A549 (cell line): ENCODE data around the gene SETDB2. TPM values are rescaled to one million over a fixed set of nuclear protein-coding genes. Genes with fewer than 3 reads are reported as not detected.

Experiments used
- ATAC-seq, 2 experiments: fragments of 200-7000 bp in 1 of 2; fragments of >200 bp in 1 of 2; cut with Nextera tagmentation in 1 of 2; cut with Tn5 transposase in 1 of 2; 3 replicates each; pipeline versions ENCODE4 v1.8.0 to v1.9.1; 2018 to 2020; ENCODE audit warnings: mild to moderate bottlenecking in 1 of 2, moderate library complexity in 1 of 2
- CTCF ChIA-PET: fragments of 300-600 bp; sonication (Branson Sonifier 250); formaldehyde crosslinking; extraction: SDS; loops from one replicate; lab custom pipeline; 2021; ENCODE audit warnings: antibody characterized with exemption, inconsistent platforms; lab: Yijun Ruan, JAX
- POLR2A ChIA-PET: fragments of 350-600 bp; formaldehyde crosslinking; extraction: SDS; loops from one replicate; lab custom pipeline; 2021; ENCODE audit warnings: antibody characterized with exemption, inconsistent platforms; lab: Yijun Ruan, JAX
- DNase-seq, 2 experiments: peaks; one replicate each; pipeline versions ENCODE4 v3.0.0 to v3.0.0-alpha.2; 2011 to 2016; ENCODE audit warnings: low read depth in 1 of 2, low spot score in 1 of 2
- FAIRE-seq: peaks from 2 replicates; lab custom pipeline; 2011; peaks lifted over from hg19 to GRCh38; lab: Jason Lieb, UNC
- H3K27ac ChIP-seq, 2 experiments: fragments of >200 bp; sonication (Bioruptor Twin); formaldehyde crosslinking; 3 replicates each; pipeline ENCODE4 v1.5.1; 2016 to 2017
- H3K4me1 ChIP-seq: fragments of >200 bp; sonication (Bioruptor Twin); formaldehyde crosslinking; 3 replicates; pipeline ENCODE4 v1.6.1; 2016
- H3K4me2 ChIP-seq: fragments of >200 bp; sonication (Bioruptor Twin); formaldehyde crosslinking; 3 replicates; pipeline ENCODE4 v1.6.1; 2016
- H3K4me3 ChIP-seq: fragments of >200 bp; sonication (Bioruptor Twin); formaldehyde crosslinking; 3 replicates; pipeline ENCODE4 v1.5.1; 2016
- H3K9me3 ChIP-seq: fragments of >200 bp; sonication (Bioruptor Twin); formaldehyde crosslinking; 3 replicates; pipeline ENCODE4 v1.6.1; 2016
- BHLHE40 ChIP-seq: IDR thresholded peaks from 2 replicates; pipeline ENCODE4 v1.6.1; 2012; ENCODE audit warnings: low read depth, low read length, inconsistent platforms
- CBX2 ChIP-seq: fragments of 200-600 bp; sonication (generic); IDR thresholded peaks from 2 replicates; pipeline ENCODE4 v1.6.1; 2016; ENCODE audit warnings: low read depth, mild to moderate bottlenecking, borderline replicate concordance
- CEBPB ChIP-seq, 2 experiments: fragments of >200 bp in 1 of 2; sonication (Bioruptor Twin) in 1 of 2; formaldehyde crosslinking in 1 of 2; IDR thresholded peaks; 2 replicates each; pipeline ENCODE4 v1.6.1; 2012 to 2016
- EHMT2 ChIP-seq: fragments of 200-600 bp; sonication (generic); IDR thresholded peaks from 2 replicates; pipeline ENCODE4 v1.6.1; 2016; ENCODE audit warnings: antibody characterized with exemption, low read depth, mild to moderate bottlenecking, moderate library complexity
- EP300 ChIP-seq, 2 experiments: fragments of >200 bp; sonication (Bioruptor Twin); formaldehyde crosslinking; IDR thresholded peaks; 2 replicates in 1 of 2; 3 replicates in 1 of 2; pipeline ENCODE4 v1.6.1; 2016 to 2017
- ESRRA ChIP-seq: fragments of 150-350 bp; IDR thresholded peaks from 2 replicates; pipeline ENCODE4 v1.6.1; 2014; ENCODE audit warnings: mild to moderate bottlenecking, low read length, borderline replicate concordance
- FOXS1 ChIP-seq: fragments of 250-450 bp; sonication (Bioruptor Pico); IDR thresholded peaks from 2 replicates; pipeline ENCODE4 v1.5.0; 2020; ENCODE audit warnings: mild to moderate bottlenecking, moderate library complexity
- HDAC2 ChIP-seq: fragments of 200-600 bp; sonication (generic); IDR thresholded peaks from 2 replicates; pipeline ENCODE4 v1.6.1; 2016
- HEYL ChIP-seq: fragments of 250-450 bp; sonication (Bioruptor Pico); IDR thresholded peaks from 2 replicates; pipeline ENCODE4 v1.8.0; 2021; ENCODE audit warnings: mild to moderate bottlenecking, moderate library complexity
- HOXA7 ChIP-seq: fragments of 250-450 bp; sonication (Bioruptor Pico); IDR thresholded peaks from 2 replicates; pipeline ENCODE4 v1.5.0; 2020; ENCODE audit warnings: mild to moderate bottlenecking, moderate library complexity
- JUNB ChIP-seq: fragments of >200 bp; sonication (Bioruptor Twin); formaldehyde crosslinking; IDR thresholded peaks from 2 replicates; pipeline ENCODE4 v1.6.1; 2016
- MAZ ChIP-seq: fragments of 150-350 bp; IDR thresholded peaks from 2 replicates; pipeline ENCODE4 v1.6.1; 2014; ENCODE audit warnings: antibody characterized with exemption, low read depth, low read length, borderline replicate concordance
- NFE2L2 ChIP-seq: fragments of 150-350 bp; conservative IDR thresholded peaks from 2 replicates; pipeline ENCODE4 v1.6.1; 2014; ENCODE audit warnings: low read length
- NPAS2 ChIP-seq: fragments of 250-450 bp; sonication (Bioruptor Pico); IDR thresholded peaks from 2 replicates; pipeline ENCODE4 v1.8.0; 2022; ENCODE audit warnings: mild to moderate bottlenecking, moderate library complexity, borderline replicate concordance
- RAD21 ChIP-seq, 2 experiments: fragments of >200 bp in 1 of 2; sonication (Bioruptor Twin) in 1 of 2; formaldehyde crosslinking in 1 of 2; IDR thresholded peaks in 1 of 2; conservative IDR thresholded peaks in 1 of 2; 2 replicates in 1 of 2; 3 replicates in 1 of 2; pipeline ENCODE4 v1.6.1; 2012 to 2018; ENCODE audit warnings: inconsistent platforms in 1 of 2
- RARB ChIP-seq: fragments of 250-450 bp; sonication (Bioruptor Pico); IDR thresholded peaks from 2 replicates; pipeline ENCODE4 v1.8.0; 2021; ENCODE audit warnings: mild to moderate bottlenecking, moderate library complexity
- RCOR1 ChIP-seq: fragments of 150-350 bp; IDR thresholded peaks from 2 replicates; pipeline ENCODE4 v1.6.1; 2014; ENCODE audit warnings: antibody characterized with exemption, low read length, low read depth
- SMC3 ChIP-seq: fragments of >200 bp; sonication (Bioruptor Twin); formaldehyde crosslinking; IDR thresholded peaks from 3 replicates; pipeline ENCODE4 v1.6.1; 2018; ENCODE audit warnings: inconsistent platforms
- SREBF2 ChIP-seq: fragments of 450-650 bp; IDR thresholded peaks from 2 replicates; pipeline ENCODE4 v1.6.1; 2014; ENCODE audit warnings: mild to moderate bottlenecking, moderate library complexity
- ZNF302 ChIP-seq: fragments of 250-450 bp; sonication (Bioruptor Pico); IDR thresholded peaks from 2 replicates; pipeline ENCODE4 v1.9.0; 2021; ENCODE audit warnings: inconsistent platforms, mild to moderate bottlenecking, moderate library complexity
- ZSCAN20 ChIP-seq: fragments of 250-450 bp; sonication (Bioruptor Pico); IDR thresholded peaks from 2 replicates; pipeline ENCODE4 v1.8.0; 2022; ENCODE audit warnings: mild to moderate bottlenecking, moderate library complexity
- WGBS: methylation state at CpG from one replicate; pipeline ENCODE4 v1.1.6; 2017; ENCODE audit errors: missing lambda C conversion rate; 5-methylcytosine and 5-hydroxymethylcytosine counted together
- polyA plus RNA-seq, 4 experiments: library from polyadenylated mRNA; depleted of rRNA in 3 of 4; stranded (reverse); fragments of >200 nt; fragmentation: RNase III in 1 of 4; extraction: RNeasy Plus Mini Kit Qiagen cat#74134 plus additional on column Dnase treatment in 1 of 4; gene quantifications; 2 replicates in 3 of 4; 3 replicates in 1 of 4; pipeline ENCODE4 v1.2.3, GENCODE V29; 2011 to 2017
- TF ChIP-seq, protein P1 (sequence below): fragments of 150-350 bp; IDR thresholded peaks from 2 replicates; pipeline ENCODE4 v1.6.1; 2014; ENCODE audit warnings: low read depth, mild to moderate bottlenecking, low read length
- TF ChIP-seq, protein P2 (sequence below): IDR thresholded peaks from 2 replicates; pipeline ENCODE4 v1.6.1; 2012
- TF ChIP-seq, protein P3 (sequence below): fragments of >200 bp; sonication (Bioruptor Twin); formaldehyde crosslinking; IDR thresholded peaks from 2 replicates; pipeline ENCODE4 v1.6.1; 2016
- TF ChIP-seq, protein P4 (sequence below): fragments of 200-600 bp; sonication (generic); IDR thresholded peaks from 2 replicates; pipeline ENCODE4 v1.6.1; 2016; ENCODE audit warnings: antibody characterized with exemption, mild to moderate bottlenecking, moderate library complexity
- TF ChIP-seq, protein P5 (sequence below): fragments of 450-650 bp; IDR thresholded peaks from 2 replicates; pipeline ENCODE4 v1.6.1; 2014; ENCODE audit warnings: antibody characterized with exemption
- TF ChIP-seq, protein P6 (sequence below): fragments of 250-450 bp; sonication (Bioruptor Pico); IDR thresholded peaks from 2 replicates; pipeline ENCODE4 v1.5.0; 2021; ENCODE audit warnings: mild to moderate bottlenecking, moderate library complexity, borderline replicate concordance

Gene SETDB2
- polyA plus RNA-seq, 2 of the 4 experiments (the other 2 are of a cell fraction), result 1.3 to 4.6 TPM

DNA sequence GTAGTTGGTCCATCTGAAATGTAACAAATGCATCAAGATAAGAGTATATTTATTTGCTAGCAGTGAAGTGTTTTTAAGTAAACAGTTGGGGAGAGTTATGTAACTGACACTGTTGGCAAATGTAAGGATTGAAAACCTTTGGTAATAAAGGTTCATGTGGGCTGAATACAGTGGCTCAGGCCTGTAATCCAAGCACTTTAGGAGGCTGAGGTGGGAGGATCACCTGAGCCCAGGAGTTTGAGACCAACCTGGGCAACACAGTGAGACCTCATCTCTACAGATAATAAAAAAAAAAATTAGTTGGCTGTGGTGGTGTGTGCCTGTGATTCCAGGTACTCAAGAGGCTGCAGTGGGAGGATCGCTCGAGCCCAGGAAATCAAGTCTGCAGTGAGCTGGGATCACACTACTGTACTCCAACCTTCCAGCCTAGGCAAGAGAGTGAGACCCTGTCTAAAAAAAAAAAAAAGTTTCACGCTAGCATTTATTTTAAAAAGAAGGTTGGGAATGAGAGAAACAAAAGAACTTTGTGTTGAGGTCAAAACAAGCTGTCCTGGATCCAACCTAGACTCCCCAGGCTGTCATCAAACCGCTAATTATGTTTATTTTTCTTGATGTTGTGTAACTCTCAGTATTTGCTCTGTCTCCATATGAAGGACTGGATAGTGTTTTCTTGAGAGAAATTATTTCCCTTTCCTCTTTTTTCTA lies 20.7 kb downstream of the SETDB2 start:
- ChIA-PET POLR2A (interaction anchor here (0.6 kb wide), 1 partner anchor 75 kb away, joined by 3 read pairs; no protein-coding TSS in a partner anchor), CTCF (no interaction called here)
- 63% methylated on average over 4 of the region's 4 CpGs for WGBS
- TF ChIP-seq FOXS1 (CRISPR knock-in tag), result no peak
- TF ChIP-seq CBX2, result no peak
- no peak for TF ChIP-seq RCOR1
- no peak for TF ChIP-seq SREBF2
- TF ChIP-seq, protein P1, sequence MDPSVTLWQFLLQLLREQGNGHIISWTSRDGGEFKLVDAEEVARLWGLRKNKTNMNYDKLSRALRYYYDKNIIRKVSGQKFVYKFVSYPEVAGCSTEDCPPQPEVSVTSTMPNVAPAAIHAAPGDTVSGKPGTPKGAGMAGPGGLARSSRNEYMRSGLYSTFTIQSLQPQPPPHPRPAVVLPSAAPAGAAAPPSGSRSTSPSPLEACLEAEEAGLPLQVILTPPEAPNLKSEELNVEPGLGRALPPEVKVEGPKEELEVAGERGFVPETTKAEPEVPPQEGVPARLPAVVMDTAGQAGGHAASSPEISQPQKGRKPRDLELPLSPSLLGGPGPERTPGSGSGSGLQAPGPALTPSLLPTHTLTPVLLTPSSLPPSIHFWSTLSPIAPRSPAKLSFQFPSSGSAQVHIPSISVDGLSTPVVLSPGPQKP, result no peak
- no peak for TF ChIP-seq ZNF302 (CRISPR knock-in tag)
- no peak for TF ChIP-seq NFE2L2
- TF ChIP-seq, protein P2, sequence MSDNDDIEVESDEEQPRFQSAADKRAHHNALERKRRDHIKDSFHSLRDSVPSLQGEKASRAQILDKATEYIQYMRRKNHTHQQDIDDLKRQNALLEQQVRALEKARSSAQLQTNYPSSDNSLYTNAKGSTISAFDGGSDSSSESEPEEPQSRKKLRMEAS, result no peak
- TF ChIP-seq HDAC2, result no peak
- no peak for TF ChIP-seq HOXA7 (CRISPR knock-in tag)
- TF ChIP-seq NPAS2 (CRISPR knock-in tag), result no peak
- TF ChIP-seq JUNB, result no peak
- Histone ChIP-seq H3K9me3 (peaks cover 13% of the 10 kb centered on the region), H3K4me1 (no peaks in the 10 kb centered on the region), H3K4me2 (no peak overlapping the region), H3K4me3 (no peak overlapping the region), H3K27ac (no peak overlapping the region)
- FAIRE-seq, result no peak
- no peak for ATAC-seq
- DNase-seq, result no peak

DNA sequence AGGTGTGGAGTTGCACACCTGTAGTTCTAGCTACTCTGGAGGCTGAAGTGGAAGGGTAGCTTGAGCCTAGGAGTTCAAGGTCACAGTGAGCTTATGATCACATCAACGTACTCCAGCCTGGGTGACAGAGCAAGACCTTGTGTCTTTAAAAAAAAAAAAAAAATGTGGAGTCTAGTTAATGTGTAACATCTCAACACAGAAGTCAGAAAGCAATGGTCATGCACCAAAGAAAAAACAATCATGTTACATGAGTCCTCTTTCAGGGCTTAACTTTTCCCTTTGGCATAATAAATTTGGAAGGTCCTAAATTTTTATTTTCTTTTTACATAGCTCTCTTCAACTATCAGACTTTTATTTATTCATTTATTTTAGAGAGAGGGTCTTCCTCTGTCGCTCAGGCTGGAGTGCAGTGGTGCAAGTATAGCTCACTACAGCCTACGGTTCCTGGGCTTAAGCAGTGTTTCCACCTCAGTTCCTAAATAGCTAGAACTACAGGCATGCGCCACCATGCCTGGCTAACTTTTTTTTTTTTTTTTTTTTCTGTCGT lies 22.3 kb downstream of the SETDB2 start:
- TF ChIP-seq RAD21 (conservative IDR thresholded peaks at IDR 0.05 in 1 of 2, IDR thresholded peaks at IDR 0.05 in 1 of 2), result no peak
- TF ChIP-seq, protein P1, result no peak
- no peak for TF ChIP-seq CEBPB (IDR thresholded peaks at IDR 0.05)
- no peak for TF ChIP-seq HEYL (CRISPR knock-in tag)
- TF ChIP-seq HOXA7 (CRISPR knock-in tag), result no peak
- TF ChIP-seq, protein P3, sequence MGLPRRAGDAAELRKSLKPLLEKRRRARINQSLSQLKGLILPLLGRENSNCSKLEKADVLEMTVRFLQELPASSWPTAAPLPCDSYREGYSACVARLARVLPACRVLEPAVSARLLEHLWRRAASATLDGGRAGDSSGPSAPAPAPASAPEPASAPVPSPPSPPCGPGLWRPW, result no peak
- TF ChIP-seq, protein P4, sequence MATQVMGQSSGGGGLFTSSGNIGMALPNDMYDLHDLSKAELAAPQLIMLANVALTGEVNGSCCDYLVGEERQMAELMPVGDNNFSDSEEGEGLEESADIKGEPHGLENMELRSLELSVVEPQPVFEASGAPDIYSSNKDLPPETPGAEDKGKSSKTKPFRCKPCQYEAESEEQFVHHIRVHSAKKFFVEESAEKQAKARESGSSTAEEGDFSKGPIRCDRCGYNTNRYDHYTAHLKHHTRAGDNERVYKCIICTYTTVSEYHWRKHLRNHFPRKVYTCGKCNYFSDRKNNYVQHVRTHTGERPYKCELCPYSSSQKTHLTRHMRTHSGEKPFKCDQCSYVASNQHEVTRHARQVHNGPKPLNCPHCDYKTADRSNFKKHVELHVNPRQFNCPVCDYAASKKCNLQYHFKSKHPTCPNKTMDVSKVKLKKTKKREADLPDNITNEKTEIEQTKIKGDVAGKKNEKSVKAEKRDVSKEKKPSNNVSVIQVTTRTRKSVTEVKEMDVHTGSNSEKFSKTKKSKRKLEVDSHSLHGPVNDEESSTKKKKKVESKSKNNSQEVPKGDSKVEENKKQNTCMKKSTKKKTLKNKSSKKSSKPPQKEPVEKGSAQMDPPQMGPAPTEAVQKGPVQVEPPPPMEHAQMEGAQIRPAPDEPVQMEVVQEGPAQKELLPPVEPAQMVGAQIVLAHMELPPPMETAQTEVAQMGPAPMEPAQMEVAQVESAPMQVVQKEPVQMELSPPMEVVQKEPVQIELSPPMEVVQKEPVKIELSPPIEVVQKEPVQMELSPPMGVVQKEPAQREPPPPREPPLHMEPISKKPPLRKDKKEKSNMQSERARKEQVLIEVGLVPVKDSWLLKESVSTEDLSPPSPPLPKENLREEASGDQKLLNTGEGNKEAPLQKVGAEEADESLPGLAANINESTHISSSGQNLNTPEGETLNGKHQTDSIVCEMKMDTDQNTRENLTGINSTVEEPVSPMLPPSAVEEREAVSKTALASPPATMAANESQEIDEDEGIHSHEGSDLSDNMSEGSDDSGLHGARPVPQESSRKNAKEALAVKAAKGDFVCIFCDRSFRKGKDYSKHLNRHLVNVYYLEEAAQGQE, result no peak
- no peak for TF ChIP-seq MAZ
- no peak for TF ChIP-seq RARB
- TF ChIP-seq, protein P5, sequence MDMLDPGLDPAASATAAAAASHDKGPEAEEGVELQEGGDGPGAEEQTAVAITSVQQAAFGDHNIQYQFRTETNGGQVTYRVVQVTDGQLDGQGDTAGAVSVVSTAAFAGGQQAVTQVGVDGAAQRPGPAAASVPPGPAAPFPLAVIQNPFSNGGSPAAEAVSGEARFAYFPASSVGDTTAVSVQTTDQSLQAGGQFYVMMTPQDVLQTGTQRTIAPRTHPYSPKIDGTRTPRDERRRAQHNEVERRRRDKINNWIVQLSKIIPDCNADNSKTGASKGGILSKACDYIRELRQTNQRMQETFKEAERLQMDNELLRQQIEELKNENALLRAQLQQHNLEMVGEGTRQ, result no peak
- no peak for TF ChIP-seq EHMT2
- TF ChIP-seq NPAS2 (CRISPR knock-in tag), result no peak
- TF ChIP-seq, protein P6, sequence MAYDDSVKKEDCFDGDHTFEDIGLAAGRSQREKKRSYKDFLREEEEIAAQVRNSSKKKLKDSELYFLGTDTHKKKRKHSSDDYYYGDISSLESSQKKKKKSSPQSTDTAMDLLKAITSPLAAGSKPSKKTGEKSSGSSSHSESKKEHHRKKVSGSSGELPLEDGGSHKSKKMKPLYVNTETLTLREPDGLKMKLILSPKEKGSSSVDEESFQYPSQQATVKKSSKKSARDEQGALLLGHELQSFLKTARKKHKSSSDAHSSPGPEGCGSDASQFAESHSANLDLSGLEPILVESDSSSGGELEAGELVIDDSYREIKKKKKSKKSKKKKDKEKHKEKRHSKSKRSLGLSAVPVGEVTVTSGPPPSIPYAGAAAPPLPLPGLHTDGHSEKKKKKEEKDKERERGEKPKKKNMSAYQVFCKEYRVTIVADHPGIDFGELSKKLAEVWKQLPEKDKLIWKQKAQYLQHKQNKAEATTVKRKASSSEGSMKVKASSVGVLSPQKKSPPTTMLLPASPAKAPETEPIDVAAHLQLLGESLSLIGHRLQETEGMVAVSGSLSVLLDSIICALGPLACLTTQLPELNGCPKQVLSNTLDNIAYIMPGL (CRISPR knock-in tag), result no peak
- TF ChIP-seq SMC3, result no peak
- TF ChIP-seq BHLHE40, result no peak
- no peak for TF ChIP-seq ESRRA
- no peak for TF ChIP-seq EP300 (IDR thresholded peaks at IDR 0.05)
- no peak for TF ChIP-seq NFE2L2
- TF ChIP-seq ZSCAN20, result no peak
- ChIA-PET POLR2A (no interaction called here), CTCF (no interaction called here)
- WGBS, result 90% methylated on average over 5 of the region's 5 CpGs
- H3K4me2 ChIP-seq, result no peak overlapping the region
- no peaks in the 10 kb centered on the region for H3K4me1 ChIP-seq
- DNase-seq, result no peak
- no peak overlapping the region for H3K27ac ChIP-seq
- H3K9me3 ChIP-seq, result peaks cover 13% of the 10 kb centered on the region
- H3K4me3 ChIP-seq, result no peak overlapping the region
- no peak for ATAC-seq
- no peak for FAIRE-seq
